ENCODE data around the gene SLC38A11.
"Not testable (repeated sequence)": the region's sequence is repeated elsewhere in the genome, so short reads cannot be mapped to it uniquely, and the experiment has no call there.

Gene SLC38A11

DNA sequence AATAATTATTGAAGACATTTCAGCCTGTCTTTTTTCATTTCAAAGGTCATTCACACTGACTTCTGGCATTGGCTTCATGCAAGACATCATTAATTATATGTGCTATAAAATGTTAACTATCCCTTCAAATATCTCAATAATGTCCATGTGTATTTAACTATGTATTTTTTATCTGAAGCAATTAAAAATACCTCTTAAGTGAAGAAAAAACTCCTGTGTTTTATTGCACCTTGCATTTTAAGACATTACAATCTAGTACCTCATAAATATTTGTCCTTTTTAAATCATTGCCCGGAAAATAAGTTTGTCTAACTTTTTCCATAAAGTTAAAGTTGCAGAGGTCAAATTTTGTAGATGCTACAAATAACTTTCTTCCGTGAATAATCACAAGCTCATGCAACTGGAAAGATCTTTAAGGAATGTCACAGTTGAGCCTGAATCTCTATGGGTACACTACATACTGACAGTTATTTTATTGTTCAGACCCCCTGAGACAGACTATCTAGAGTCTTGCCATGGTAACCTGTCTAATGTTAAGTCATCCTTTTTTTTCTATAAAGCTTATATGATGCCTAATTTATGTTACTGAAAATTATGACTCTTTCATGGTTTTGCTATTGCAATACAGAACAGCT is 75.3 kb downstream of the SLC38A11 start:
- FAIRE-seq, result no peak
- DNase-seq (ENCODE audit: low spot score), result no peak

DNA sequence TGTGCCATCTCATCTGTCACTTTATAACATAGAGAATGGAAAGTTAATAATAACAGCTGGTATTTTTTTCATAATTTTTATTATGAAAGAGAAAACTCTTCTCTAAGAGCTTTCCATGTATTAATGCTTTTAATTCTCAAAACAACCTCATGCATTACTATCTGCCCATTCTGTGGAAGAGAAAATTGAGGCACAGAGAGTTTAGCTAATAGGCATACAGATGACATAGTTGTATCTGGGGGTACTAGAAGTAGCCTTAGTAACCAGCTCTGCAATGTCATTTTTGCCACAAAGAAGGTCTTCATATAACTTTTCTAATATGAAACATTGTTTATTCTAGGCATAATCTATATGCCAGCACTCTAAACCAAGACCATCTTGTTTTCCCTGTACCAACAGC is 77.4 kb downstream of the SLC38A11 start:
- no peak for DNase-seq (ENCODE audit: low spot score)
- FAIRE-seq, result no peak

DNA sequence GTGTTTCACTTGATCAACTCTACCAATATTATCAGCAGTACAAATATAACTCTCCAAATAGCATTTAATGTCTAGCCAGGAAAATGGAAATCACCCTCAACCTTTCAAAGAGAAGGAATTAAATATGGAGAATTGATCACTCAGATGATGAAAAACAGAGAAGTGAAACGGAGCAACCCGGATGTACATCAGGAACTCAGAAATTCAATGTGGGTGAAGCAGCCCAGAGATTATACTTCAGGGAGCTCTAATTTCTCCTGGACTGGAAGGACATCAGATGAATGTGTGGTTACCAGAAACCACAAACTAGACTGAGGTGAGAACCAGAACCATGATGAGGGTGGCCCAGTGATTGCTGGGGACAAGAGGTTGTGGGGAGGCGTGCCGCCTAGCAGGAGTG is 78.2 kb downstream of the SLC38A11 start:
- DNase-seq (ENCODE audit: low spot score) (no peak), FAIRE-seq (no peak)

DNA sequence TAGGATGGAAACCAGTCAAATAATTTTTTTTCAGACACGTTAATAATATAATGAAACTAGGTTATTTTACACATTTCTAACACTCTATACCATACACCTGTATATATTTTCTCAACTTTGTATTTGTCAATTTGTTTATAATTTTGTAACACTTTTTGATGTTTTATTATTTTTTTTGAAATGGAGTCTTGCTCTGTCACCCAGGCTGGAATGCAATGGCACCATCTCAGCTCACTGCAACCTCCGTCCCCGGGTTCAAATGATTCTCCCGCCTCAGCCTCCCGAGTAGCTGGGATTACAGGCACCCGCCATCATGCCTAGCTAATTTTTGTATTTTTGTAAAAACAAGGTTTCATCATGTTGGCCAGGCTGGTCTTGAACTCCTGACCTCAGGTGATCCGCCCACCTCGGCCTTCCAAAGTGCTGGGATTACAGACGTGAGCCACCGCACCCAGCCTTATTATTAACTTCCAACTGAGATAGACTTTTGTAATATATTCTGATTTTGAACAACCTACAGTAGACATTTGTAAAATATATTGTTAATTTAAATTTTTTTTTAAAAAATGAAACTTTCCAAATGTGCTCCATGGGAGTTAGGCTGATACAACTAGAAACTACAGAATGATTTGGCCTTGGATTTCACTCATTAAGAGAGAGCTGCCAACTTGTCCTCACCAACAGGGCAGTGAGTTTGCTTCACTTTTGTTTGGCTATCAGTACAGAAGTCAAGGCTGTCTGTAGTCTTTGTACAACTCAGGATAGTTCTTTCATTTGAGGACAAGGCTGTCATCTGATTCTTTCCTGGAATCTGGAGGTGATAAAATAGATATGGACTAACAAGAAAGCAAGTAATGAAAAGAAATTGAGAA is 79.8 kb downstream of the SLC38A11 start:
- FAIRE-seq (no peak), DNase-seq (ENCODE audit: low spot score) (no peak)

DNA sequence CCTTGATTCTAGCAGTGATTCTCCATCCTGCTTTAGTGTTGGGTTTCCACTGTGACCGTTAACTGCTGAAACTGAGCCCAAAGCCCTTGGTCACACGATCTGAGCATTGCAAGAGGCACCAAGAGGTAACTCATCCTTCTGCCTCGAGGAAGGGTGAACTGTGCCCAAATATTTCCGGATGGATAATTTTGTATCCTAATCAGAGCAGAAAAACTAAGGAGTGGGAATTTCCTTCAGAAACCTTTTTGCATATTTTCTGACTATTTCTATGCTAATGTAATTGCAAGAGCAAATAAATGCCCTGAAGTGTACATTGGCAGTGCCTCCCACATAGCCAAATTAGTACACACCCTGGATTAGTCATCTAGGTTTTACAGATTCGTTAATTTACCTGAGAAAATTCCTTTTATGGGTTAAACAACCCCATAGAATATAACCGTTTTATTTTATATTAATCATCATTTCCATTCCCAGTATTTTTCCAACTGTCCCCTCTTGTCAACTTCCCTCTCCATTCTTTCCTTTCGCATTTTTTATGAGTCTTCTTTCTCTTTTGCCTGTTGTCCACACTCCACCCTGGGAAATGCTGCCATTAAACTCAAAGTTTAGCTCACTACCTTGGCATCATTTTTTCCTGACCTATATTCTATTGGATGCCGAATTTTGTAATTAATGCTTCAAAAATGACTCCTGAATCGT is 82.0 kb downstream of the SLC38A11 start:
- DNase-seq (ENCODE audit: low spot score), result no peak
- FAIRE-seq, result no peak

DNA sequence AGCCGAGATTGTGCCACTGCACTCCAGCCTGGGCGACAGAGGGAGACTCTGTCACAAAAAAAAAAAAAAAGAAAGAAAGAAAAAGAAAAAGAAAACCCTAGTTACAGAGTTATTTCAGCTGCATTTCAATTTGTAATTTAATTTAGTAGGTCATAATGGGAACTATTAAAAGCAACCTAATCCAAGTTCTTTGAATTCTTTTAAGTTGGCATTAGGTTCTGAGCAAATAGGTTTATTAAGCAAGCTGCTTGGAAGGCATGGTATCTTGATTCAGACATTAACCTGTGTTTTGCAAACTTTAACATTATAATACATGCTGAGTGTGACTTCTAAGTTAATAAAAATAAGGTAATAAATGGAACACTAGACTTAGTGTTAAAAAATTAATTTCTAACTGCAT is 83.9 kb downstream of the SLC38A11 start:
- DNase-seq (ENCODE audit: low spot score) (no peak), FAIRE-seq (no peak)

DNA sequence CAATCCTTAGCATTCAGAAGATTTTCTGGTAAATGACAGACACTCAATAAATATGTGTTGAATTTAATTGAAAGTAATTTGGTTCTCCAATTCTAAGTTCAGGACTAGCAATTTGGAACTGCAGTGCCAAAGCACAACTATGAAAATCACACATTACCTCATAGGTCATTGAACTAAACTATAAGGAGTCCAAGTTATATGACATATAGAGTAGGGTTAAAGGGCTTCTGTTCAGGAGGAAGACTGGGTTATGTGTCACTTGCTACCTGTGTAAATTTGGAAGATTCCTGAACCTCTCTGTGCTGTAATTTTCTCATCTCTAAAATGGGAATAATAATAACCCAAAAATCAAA is 85.9 kb downstream of the SLC38A11 start:
- DNase-seq (ENCODE audit: low spot score) (no peak), FAIRE-seq (no peak)

DNA sequence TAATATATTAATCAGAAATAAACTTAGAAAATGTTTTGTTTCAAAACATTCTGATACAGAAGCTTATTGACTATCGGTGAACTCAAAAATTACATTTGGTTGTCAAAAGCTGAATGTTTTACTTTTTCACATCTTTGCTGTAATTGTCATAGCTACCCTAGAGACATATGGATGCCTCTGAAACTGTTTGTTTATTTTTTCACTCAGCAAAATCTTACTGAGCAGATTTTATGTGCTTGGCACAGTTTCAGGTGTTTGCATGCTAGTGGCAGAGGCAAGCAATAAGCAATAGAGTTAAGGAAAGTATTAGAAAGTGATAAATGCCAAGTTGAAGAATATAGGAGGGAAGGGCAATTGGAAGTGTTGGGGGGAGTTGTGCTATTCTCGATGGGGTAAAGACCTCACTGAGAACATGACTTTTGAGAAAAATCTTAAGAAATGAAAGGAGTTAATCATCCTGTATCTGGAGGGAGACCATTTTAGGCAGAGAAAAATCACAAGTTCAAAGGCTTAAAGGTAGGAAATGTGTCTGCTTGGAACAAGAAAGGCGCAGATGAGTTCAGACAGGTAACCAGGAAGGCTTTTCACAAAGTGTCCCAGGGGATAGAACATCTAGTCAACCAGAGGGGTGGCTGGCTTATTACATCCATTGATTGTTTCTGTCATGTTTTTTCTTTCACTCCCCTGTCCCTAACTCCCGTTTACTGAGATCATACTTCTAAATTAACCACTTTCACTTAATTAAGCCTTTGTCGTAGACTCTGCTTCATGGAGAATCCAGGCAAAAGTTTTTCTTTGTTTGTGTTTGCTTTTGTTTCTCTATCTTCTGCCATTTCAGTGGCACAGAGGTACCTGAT is 86.5 kb downstream of the SLC38A11 start:
- FAIRE-seq, result no peak
- DNase-seq (ENCODE audit: low spot score), result no peak

DNA sequence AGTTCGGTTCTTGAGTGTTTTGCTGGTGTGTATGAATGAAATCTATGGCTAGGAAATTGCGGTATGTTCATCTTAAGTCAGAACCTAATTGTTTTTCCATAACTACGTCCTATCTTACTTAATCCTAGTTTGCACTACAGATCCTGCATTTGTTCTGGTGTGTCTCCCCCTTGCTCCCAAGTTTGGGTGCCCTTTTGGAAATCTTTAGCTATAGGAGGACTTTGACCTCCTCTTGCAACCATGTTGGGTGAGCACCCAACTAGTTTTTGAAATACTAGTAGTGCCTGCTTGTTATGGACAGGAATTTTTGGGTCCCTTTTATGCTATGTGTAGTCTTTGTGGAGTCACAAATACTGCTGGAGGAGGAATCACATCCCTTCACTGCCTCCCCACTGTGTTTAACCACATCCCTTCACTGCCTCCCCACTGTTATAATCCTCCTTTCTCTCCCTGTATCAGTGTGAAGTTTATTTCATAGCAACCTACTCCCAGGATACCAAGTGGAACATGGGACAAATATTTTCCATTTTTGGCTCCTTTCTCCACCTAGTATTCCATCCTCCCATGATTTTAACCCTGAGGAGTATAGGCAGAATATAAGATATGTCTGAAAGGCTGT is 87.4 kb downstream of the SLC38A11 start:
- no peak for FAIRE-seq
- no peak for DNase-seq (ENCODE audit: low spot score)

DNA sequence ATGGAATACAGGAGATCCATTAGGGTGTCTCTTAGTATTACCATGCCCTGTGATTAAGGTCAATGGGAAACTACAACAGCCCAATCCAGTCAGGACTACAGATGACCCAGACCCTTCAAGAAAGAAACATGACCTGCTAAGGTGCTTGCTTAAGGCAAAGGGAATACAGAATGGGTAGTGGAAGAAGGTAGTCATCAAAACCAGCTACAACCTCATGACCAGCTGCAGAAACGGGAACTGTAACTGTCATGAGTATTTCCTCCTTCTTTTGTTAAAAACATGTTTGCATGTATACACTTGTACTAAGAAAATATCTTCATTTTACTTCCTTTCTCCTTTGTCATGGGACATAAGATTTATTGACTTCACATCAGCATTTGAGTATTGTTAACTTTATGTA is 88.9 kb downstream of the SLC38A11 start:
- not testable (repeated sequence) for FAIRE-seq; DNase-seq (ENCODE audit: low spot score)

DNA sequence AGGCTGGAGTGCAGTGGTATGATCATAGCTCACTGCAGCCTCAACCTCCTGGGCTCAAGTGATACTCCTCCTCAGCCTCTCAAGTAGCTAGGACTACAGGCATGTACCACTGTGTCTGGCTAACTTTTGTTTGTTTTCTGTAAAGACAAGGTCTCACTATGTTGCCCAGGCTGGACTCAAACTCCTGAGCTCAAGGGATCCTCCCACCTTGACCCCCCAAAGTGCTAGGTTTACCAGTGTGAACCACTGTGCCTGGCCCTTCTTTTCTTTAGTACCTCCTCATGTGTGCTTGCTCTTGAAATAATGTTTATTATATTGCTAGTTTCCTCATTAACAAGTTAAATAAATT is 94.7 kb downstream of the SLC38A11 start:
- FAIRE-seq (no peak), DNase-seq (ENCODE audit: low spot score) (no peak)

DNA sequence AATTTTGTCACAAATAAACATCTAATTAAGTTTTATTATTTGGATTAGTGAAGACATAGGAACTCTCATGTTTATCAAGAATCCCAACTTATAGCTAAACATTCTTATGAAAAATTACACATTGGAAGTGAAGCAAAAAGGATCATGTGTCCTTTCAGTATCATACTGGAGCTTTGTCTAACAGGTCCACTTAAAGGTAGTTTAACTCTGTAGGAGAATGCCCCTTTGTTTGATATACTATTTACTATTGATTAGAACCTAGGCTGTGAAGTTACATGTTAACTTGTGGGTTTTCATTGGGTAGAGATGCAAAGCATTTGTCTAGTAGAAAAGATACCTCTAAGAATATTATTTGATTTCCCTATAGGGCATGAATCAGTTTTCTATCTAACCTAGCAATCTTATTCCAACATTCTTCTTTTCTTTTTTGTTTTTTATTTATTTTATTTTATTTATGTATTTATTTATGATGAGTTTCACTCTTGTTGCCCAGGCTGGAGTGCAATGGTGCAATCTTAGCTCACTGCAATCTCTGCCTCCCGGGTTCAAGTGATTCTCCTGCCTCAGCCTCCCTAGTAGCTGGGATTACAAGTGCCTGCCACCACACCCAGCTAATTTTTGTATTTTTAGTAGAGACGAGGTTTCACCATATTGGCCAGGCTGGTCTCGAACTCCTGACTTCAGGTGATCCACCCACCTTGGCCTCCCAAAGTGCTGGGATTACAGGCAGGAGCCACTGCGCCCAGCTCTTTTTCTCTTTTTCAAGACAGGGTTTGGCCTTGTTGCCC is 95.2 kb downstream of the SLC38A11 start:
- FAIRE-seq; DNase-seq (ENCODE audit: low spot score): not testable (repeated sequence)

DNA sequence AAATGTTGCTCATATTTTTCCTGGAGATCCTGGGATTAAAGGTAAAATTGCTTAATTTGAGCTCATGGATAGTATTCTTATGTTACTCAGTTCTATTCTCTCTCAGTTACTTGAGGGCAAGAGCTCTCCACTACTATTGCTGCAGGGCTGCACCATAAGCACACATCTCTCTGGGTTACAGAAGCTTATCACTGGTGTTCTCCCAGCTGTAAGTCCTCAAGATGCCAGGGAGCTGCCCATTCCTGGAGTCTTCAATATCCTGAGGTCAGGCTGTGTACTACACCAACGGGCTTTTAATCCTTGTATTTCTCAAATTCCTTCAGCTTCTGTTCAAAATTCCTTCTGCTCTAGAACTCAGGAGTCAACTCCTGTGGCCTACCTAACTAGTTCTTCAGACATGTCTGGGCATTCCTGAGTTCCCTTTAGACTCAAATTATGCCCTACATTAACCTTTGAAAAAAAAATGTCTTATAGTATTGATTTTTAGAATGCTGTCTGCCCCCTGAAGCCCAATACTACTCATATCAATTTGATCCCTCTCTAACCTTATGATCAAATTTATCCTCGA is 96.0 kb downstream of the SLC38A11 start:
- DNase-seq (ENCODE audit: low spot score), result no peak
- no peak for FAIRE-seq

DNA sequence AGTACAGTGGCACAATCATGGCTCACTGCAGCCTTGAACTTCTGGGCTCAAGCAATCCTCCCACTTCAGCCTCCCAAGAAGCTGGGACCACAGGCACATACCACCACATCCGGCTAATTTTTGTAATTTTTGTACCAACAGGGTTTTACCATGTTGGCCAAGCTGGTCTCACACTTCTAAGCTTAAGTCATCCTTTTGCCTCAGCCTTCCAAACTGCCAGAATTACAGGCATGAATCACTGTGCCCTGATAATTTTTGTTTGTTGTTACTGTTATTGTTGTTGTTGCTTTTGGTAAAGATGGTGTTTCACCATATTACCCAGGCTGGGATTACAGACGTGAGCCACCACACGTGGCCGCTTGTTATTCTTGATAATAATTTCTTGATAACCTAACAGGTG is 103.2 kb downstream of the SLC38A11 start:
- DNase-seq (ENCODE audit: low spot score) (no peak), FAIRE-seq (no peak)

DNA sequence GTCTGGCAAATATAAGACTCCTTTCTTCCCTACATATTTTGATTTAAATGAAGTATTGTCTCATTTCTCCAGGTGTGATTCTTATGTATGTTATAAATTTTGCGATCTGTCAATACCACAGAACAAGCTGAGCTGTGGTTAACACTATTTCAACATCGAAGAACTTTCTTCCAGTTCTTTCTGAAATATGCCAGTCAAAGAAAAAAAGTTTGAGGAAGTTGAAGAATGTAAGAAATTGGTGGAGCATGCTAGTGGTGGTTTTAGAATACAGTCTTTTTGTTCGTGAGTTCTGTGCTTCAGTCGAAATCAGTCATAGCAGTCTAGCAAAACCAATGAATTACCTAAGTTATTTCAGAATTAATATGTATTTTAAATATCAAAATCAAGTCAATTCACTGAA is 105.1 kb downstream of the SLC38A11 start:
- no peak for FAIRE-seq
- no peak for DNase-seq (ENCODE audit: low spot score)

DNA sequence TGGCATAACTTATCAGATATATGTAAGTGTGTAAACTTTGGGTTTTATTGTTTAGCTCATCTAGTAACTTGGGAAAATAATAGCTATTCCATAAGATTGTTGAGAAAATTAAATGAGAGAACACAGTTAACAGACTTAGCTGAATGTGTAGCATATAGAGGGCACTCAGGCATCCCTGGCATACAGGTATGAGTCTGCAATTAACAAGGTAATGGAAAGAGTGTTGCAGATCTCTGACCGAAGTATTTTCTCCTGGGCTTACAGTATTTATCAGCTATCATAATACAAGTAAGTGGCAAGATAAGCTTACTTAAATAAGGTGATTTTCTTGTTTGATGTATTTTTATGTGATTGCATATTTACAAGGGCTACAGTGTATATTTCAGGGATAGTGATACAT is 105.8 kb downstream of the SLC38A11 start:
- no peak for DNase-seq (ENCODE audit: low spot score)
- FAIRE-seq, result no peak

DNA sequence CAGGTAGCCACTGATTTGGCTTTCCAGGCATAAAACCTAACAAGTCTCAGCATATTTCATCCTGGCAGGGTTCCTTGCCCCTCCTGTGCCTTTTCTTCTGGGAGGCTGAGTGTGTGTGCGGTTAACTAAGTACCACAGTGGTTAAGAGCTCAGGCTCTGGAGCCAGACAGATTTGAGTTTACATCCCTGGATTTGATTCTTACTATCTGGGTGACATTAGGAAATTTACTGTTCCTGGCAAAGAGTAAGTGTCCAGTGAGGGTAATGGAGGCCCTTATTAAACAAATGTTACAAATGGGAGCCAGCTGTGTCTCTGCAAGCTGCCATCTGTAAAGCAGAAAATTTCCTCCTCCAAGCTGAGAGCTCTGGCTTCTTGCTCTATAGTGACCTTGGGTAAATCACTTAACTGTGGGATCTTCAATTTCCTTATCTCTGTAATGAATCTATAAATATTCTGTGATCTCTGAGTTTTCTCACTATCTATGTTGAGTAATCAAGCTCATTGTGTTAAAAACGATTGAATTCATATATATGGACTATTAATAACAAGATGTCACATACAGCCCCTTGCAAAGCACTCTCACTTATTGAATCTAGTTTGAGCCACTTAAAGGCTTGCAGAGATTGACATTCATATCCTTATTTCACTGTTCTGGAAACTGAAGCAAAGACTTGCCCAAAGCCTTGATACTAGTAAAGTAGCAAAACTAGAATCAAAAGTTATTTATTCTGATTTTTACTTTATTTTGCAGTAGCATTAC is 107.2 kb downstream of the SLC38A11 start:
- FAIRE-seq, result no peak
- DNase-seq (ENCODE audit: low spot score), result no peak

DNA sequence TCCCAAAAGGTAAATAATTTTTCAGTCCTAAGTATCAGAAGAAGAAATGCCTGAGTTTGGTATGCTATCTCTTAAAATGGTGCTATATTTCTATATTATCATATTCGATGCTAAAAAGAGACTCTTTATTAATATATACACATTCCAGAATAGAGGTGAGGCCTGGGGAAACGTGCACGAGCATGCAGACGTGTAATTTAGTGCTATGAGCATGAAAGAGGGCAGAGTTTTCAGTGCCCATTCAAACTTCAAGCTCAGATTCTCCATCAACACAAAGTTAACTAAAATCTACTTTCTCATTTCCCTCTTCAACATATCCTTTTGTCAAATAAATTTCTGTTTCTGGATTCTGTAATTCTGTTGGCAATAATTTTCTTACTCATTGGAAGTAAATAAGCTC is 108.0 kb downstream of the SLC38A11 start:
- FAIRE-seq (no peak), DNase-seq (ENCODE audit: low spot score) (no peak)

DNA sequence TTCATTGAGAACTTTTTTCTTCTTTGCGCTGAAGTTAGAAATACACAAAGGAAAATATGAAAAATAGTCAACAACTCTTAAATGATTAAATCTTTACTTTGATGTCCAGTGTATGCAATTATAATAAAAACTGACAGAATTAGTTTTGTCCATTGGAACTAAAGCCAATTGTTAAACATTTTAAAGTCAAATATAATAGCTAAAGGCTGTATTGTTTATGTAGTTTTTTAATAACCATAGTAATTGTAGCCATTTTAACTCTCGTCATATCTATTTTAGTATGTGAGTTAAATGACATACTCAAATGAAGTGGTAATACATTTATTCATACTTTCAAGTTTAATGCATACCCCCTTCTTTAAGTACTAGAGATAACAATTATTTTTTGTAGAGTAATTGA is 109.0 kb downstream of the SLC38A11 start:
- DNase-seq (ENCODE audit: low spot score) (no peak), FAIRE-seq (no peak)
